ENCODE results near the gene RLBP1.

The RLBP1 gene

DNA sequence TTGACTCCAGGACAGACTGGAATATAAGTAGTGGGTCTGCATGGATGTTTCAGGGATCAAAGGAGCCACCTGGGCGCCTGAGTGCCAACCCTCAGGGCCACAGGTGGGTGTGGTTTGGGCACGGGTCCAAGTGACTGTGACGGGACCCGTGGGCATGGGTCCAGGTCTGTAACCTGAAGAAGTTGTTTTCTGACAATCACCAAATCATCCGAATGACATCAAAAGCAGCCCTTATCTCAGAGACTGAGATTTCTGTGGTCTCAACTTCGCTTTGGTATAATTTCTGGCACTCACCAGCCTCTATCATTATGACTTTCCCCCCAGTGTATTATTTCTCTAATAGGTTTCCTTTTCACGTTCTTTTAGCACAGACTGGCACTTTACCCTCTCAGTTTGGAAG, 24.4 kb downstream of the RLBP1 start:
- H3K36me3 ChIP-seq (ENCODE audit: low read depth), result peaks cover 22% of the 10 kb centered on the region
- peak overlapping the region; percentile 12 for H3K27ac ChIP-seq (ENCODE audit: poor library complexity, severe bottlenecking)
- no peaks in the 10 kb centered on the region for H3K27me3 ChIP-seq (ENCODE audit: insufficient read depth, poor library complexity, severe bottlenecking)
- DNase-seq (ENCODE audit: low spot score) (no peak), ATAC-seq (ENCODE audit: low read depth) (peak; percentile 25)
- TF ChIP-seq CTCF (IDR thresholded peaks at IDR 0.05; ENCODE audit: poor library complexity, severe bottlenecking), result no peak
- peaks cover 11% of the 10 kb centered on the region for H3K4me1 ChIP-seq (ENCODE audit: insufficient read depth, poor library complexity, severe bottlenecking)
- H3K9me3 ChIP-seq (ENCODE audit: severe bottlenecking), result no peaks in the 10 kb centered on the region
- H3K4me3 ChIP-seq (ENCODE audit: severe bottlenecking), result no peak overlapping the region

GRCh38 chr15:89196241-89196640, 25.1 kb downstream of the RLBP1 start:
- Histone ChIP-seq H3K27me3 (ENCODE audit: insufficient read depth, poor library complexity, severe bottlenecking) (no peaks in the 10 kb centered on the region), H3K4me1 (ENCODE audit: insufficient read depth, poor library complexity, severe bottlenecking) (peaks cover 11% of the 10 kb centered on the region), H3K36me3 (ENCODE audit: low read depth) (peaks cover 29% of the 10 kb centered on the region), H3K9me3 (ENCODE audit: severe bottlenecking) (no peaks in the 10 kb centered on the region), H3K4me3 (ENCODE audit: severe bottlenecking) (no peak overlapping the region), H3K27ac (ENCODE audit: poor library complexity, severe bottlenecking) (no peak overlapping the region)
- DNase-seq (ENCODE audit: low spot score), result no peak
- TF ChIP-seq CTCF (IDR thresholded peaks at IDR 0.05; ENCODE audit: poor library complexity, severe bottlenecking), result no peak
- no peak for ATAC-seq (ENCODE audit: low read depth)

DNA sequence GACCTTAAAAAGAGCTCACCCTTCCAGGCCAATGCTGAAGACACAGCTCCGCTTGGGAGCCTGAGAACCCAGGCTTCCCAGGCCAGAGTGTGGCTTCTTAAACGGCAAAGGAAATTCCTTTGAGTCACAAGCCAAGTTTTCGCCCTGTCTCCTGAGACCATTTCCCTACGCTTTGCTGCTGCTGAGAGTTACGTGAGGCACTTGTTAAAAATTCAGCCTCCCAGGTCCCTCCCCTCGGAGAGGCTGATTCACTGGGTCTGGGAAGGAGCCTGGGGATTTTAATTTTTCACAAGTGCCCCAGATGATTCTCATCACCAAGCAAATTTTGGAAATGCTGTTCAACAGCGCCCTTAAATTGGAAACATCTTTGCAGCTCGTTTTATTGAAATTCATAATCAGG, 25.5 kb downstream of the RLBP1 start:
- Histone ChIP-seq H3K36me3 (ENCODE audit: low read depth) (peaks cover 33% of the 10 kb centered on the region), H3K27me3 (ENCODE audit: insufficient read depth, poor library complexity, severe bottlenecking) (no peaks in the 10 kb centered on the region), H3K9me3 (ENCODE audit: severe bottlenecking) (no peaks in the 10 kb centered on the region), H3K4me3 (ENCODE audit: severe bottlenecking) (no peak overlapping the region), H3K27ac (ENCODE audit: poor library complexity, severe bottlenecking) (no peak overlapping the region), H3K4me1 (ENCODE audit: insufficient read depth, poor library complexity, severe bottlenecking) (peaks cover 11% of the 10 kb centered on the region)
- no peak for ATAC-seq (ENCODE audit: low read depth)
- TF ChIP-seq CTCF (IDR thresholded peaks at IDR 0.05; ENCODE audit: poor library complexity, severe bottlenecking), result no peak
- no peak for DNase-seq (ENCODE audit: low spot score)

DNA sequence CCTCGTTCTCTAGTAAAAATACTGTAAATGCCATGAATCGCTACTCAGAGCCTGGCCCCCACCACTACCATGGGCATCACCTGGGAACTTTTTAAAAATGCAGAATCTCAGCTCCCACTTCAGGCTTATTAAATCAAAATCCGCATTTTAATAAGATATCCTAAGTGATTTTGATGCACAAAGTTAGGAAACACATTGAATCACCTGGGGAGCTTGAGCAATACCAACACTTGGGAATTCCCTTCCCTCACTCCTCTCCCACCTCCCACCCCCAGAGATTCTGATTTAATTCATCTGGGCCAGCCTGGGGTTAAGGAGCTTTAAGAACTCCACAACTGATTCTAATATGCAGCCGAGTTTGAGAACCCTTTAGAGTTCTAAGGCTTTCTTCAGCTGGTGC, 26.8 kb downstream of the RLBP1 start:
- H3K9me3 ChIP-seq (ENCODE audit: severe bottlenecking), result no peaks in the 10 kb centered on the region
- no peak for DNase-seq (ENCODE audit: low spot score)
- H3K27ac ChIP-seq (ENCODE audit: poor library complexity, severe bottlenecking), result no peak overlapping the region
- H3K4me1 ChIP-seq (ENCODE audit: insufficient read depth, poor library complexity, severe bottlenecking), result peaks cover 11% of the 10 kb centered on the region
- TF ChIP-seq CTCF (IDR thresholded peaks at IDR 0.05; ENCODE audit: poor library complexity, severe bottlenecking), result no peak
- no peak overlapping the region for H3K4me3 ChIP-seq (ENCODE audit: severe bottlenecking)
- no peak for ATAC-seq (ENCODE audit: low read depth)
- H3K27me3 ChIP-seq (ENCODE audit: insufficient read depth, poor library complexity, severe bottlenecking), result no peaks in the 10 kb centered on the region
- H3K36me3 ChIP-seq (ENCODE audit: low read depth), result peaks cover 45% of the 10 kb centered on the region

- TF ChIP-seq CTCF (IDR thresholded peaks at IDR 0.05; ENCODE audit: poor library complexity, severe bottlenecking), result no peak
- no peak for ATAC-seq (ENCODE audit: low read depth)
- Histone ChIP-seq H3K4me1 (ENCODE audit: insufficient read depth, poor library complexity, severe bottlenecking) (peaks cover 11% of the 10 kb centered on the region), H3K9me3 (ENCODE audit: severe bottlenecking) (no peaks in the 10 kb centered on the region), H3K27ac (ENCODE audit: poor library complexity, severe bottlenecking) (no peak overlapping the region), H3K4me3 (ENCODE audit: severe bottlenecking) (no peak overlapping the region), H3K36me3 (ENCODE audit: low read depth) (peaks cover 61% of the 10 kb centered on the region), H3K27me3 (ENCODE audit: insufficient read depth, poor library complexity, severe bottlenecking) (no peaks in the 10 kb centered on the region)
- DNase-seq (ENCODE audit: low spot score), result no peak
These were observed 28.6 kb downstream of the RLBP1 start for GRCh38 chr15:89192766-89193165.
